HG03060 (cell line): ENCODE data around the gene CAVIN2.

Experiments
- ATAC-seq: cut with Tn5 transposase; IDR thresholded peaks from one replicate; pipeline ENCODE4 v1.9.1; 2021; ENCODE audit warnings: low read depth, moderate number of reproducible peaks; ENCODE audit not compliant: unreplicated experiment

CAVIN2 gene, protein sequence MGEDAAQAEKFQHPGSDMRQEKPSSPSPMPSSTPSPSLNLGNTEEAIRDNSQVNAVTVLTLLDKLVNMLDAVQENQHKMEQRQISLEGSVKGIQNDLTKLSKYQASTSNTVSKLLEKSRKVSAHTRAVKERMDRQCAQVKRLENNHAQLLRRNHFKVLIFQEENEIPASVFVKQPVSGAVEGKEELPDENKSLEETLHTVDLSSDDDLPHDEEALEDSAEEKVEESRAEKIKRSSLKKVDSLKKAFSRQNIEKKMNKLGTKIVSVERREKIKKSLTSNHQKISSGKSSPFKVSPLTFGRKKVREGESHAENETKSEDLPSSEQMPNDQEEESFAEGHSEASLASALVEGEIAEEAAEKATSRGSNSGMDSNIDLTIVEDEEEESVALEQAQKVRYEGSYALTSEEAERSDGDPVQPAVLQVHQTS

DNA sequence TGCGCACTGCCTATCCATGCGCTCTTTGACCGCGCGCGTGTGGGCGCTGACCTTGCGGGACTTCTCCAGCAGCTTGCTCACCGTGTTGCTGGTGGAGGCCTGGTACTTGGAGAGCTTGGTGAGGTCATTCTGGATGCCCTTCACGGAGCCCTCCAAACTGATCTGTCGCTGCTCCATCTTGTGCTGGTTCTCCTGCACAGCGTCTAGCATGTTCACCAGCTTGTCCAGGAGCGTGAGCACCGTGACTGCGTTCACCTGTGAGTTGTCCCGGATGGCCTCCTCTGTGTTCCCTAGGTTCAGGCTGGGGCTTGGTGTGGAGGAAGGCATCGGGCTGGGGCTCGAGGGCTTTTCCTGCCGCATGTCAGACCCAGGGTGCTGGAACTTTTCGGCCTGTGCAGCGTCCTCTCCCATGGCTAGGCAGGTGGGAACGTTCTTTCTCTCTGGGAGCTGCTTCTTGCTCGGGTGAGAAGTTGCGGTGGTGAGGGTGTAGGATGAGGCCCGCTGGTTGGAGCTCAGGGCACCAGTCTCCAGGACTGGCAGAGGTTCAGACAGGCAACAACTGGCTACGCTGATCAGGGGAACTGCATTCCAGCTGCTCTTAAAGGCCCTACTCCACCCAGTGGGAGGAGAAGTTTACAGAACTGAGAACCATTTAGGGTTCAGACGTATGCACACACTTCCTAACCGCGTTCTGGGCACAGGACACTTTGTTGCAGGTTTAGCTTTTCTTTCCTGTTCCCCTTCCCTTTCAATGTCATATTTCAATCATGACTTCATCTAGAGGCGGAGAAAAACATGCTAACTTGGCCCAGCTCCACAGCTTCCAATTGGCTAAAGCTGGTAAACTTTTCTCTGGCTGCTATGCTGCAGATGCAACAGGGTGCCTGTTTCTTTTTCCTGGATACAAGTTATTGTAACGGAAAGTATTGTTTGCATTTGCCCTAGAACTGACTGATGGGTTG lies at the start of gene CAVIN2:
Gene CAVIN2, minus strand, starts transcription at position 574 of the 962 bp plus-strand sequence. Its CDS starts 163 bp downstream, at position 411.
- ATAC-seq = no peak

DNA sequence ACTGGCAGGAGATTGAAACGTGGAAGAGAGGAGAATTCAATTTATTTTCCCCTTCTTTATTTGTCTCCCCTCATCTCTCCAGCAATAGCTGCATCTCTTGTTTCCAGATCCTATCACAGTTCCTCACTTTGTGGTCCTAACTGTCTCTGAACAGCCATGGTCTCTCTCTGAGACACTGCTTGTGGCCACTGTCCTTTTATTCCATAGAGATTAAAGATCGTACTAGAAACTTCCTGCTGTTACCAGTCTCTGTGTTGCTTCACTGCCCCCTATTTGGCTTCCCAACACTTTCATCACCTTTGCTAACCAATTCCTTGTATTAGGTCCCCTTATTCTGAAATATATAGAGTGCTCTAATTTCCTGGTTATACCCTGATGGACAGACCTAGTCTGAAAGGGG lies 48.9 kb upstream of the CAVIN2 start:
- no peak for ATAC-seq

- ATAC-seq = no peak
Measured at GRCh38 chr2:191895195-191895594, 48.3 kb upstream of the CAVIN2 start.

GRCh38 chr2:191894681-191895147 lies 47.8 kb upstream of the CAVIN2 start:
- ATAC-seq = no peak

GRCh38 chr2:191892391-191892790 lies 45.5 kb upstream of the CAVIN2 start:
- ATAC-seq = no peak

- no peak for ATAC-seq
Measured at GRCh38 chr2:191891656-191892055, 44.8 kb upstream of the CAVIN2 start.

GRCh38 chr2:191889931-191890330 lies 43.0 kb upstream of the CAVIN2 start:
- no peak for ATAC-seq

GRCh38 chr2:191888400-191889166 lies 41.7 kb upstream of the CAVIN2 start:
- ATAC-seq = no peak

DNA sequence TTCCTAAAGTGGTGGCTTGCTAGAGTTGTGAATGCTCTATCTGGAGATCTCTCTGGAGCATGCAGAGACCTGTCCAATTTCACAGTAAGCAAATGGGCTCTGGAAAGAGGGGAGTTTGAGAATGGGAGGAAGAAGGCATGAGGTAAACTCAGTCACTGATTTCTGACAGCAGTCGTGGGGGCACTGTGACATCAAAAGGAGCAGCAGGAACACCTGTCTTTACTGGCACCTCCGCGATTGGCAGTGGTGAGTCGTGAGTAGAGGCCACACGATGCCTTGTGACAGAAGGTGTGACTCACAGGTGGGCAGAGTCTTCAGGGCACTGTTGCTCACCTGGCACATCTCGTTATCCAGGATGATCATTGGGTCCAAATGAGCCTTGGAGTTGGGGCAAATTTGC lies 38.8 kb upstream of the CAVIN2 start:
- ATAC-seq = no peak

DNA sequence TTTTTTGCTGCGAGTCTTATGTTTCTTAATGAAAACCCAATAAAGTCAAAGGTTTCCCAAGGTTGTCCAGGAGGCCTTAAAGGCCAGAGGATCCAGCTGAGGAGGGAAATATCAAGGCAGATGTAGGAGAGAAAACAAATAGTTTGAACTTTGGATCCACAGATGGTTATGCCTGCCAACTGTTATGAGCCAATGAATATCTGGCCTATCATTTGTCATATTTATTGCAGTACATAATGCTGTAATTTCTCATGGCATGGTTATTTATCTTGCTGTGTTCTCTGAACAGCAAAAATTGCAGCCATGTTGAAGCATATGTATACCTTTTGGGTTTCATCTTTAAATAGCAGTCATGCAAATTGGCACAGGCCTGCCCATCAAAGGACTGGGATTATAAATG lies 38.2 kb upstream of the CAVIN2 start:
- ATAC-seq = no peak

DNA sequence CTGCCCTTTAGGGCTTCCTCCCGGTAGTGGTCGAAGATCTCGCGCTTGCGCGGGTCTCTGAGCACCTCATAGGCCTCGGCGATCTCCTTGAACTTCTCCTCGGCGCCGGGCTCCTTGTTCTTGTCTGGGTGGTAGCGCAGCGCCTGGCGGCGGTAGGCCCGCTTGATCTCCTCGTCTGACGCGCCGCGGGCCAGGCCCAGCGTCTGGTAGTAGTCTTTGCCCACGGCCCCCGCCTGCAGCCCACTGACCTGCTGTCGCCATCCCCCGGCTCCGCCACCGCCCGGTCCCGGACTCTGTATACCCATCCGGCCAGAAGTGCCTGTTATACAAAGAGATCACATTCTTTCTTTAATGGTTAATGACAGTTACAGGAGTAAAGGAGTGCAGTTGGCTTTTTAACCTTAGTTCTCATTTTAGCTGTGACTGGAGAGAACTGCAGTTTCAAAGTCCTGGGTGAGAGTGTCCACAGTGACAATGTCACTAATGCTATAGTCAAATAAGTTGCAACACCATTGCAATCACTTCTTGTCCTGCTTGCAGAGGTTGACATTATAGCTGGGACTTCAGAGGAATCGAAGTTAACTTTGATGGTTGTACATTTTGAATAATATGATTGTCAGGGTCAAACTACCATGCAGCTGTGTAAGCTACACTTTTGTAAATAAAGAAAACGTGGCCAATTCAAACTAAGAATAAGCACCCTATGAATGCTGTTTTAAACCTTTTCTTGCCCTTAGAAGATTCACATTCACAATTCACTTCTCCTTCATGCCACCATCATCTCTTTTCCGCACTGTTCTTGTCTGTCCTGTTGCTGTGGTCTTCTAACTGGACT lies 35.3 kb upstream of the CAVIN2 start:
- ATAC-seq = no peak

DNA sequence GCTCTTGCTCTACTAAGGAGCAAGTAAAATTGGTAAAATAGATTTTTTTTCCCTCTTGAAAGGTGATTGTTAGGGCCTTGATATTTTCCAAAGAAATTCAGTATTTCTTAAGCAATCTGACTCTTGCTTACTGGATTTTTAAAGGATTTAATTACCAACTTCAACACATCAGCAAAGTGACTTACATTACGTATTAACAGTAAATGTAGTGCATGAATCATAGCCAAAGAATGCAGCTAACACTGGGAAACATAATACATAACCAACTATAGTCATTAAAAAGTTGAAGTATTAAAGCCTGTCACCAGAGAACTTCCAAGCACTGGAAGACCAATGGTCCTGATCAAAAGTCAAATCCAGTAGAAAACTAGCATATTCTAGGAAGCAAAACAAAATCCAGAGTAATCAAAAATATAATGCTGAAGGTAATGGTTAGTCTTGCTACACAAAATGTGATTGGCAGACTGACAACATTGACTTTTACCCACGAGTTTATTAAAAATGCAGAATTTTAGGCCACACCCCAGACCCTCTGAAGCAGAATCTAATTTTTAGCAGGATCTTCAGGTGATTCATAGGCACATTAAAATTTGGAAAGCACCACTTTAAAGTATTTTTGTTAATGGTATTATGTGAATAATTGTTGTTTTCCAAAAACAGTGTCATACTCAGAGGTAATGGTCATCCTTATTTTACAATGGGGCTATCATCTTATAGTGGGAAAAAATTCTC lies 31.8 kb upstream of the CAVIN2 start:
- no peak for ATAC-seq

DNA sequence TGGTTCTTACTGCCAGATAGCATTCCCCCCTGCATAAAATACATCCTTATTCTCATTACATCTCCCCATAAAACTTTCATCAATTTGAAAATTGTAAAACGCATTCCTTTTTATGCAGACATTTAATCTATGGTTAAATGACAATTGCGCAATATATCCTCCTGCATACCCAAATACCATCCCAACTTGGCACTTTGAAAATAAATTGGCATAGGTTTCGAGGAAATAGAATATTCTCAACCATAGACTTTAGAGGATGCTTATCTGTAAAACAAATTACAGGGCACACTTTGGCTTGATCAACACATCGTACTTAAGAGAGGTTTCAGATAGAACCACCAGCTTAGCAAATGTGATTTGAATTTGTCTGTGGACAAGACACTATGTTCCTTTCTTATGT lies 31.0 kb upstream of the CAVIN2 start:
- no peak for ATAC-seq

- ATAC-seq = no peak
Measured at GRCh38 chr2:191875859-191876258, 29.0 kb upstream of the CAVIN2 start.

DNA sequence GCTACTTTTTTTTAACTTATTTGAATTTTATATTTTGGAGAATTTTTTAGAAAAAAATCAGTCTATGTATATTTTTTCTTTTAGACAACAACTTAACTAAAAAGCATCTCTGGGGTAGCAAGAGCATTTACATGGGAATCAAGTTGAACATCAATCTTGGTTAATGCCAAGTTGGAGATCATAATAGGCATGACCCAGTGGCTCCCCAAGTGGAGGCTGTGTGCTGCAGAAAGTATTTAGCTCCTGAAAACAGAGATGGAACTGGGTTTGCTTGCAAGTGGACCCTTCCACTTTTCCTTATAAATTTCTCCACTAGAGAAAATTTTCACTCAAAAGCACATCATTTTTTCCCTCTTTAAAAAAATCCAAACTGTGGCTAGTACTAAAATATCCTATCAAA lies 23.9 kb upstream of the CAVIN2 start:
- ATAC-seq = no peak

- ATAC-seq = no peak
Measured at GRCh38 chr2:191869781-191870180, 22.9 kb upstream of the CAVIN2 start.

DNA sequence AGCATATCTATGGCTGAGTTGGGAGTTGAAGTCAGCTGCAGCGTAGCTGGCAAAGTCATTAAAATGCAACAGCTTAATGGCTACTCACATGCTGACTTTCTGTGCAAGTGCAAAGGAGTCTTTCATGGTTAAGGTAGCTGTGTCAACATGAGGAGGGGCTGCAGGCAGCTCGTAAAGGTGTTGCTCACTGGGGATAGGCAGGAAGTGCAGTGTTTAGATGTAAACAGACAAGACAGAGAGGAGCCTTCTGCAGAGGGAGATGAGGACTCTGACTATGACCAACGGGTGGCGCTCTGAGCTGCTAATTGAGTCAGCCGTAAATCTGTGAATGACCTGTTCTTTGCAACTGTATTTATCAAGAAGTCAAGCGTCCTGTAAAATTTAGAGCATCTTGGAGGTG lies 22.3 kb upstream of the CAVIN2 start:
- ATAC-seq = no peak

GRCh38 chr2:191867507-191867847 lies 20.6 kb upstream of the CAVIN2 start:
- ATAC-seq = no peak
